ENCODE results near the gene ETV6. TPM values are rescaled to one million over a fixed set of nuclear protein-coding genes. Genes with fewer than 3 reads are reported as not detected.

ETV6 gene
- total RNA-seq, 3 donors from 2014 or later: 17.8 to 58.7 (median 45.2) TPM

DNA sequence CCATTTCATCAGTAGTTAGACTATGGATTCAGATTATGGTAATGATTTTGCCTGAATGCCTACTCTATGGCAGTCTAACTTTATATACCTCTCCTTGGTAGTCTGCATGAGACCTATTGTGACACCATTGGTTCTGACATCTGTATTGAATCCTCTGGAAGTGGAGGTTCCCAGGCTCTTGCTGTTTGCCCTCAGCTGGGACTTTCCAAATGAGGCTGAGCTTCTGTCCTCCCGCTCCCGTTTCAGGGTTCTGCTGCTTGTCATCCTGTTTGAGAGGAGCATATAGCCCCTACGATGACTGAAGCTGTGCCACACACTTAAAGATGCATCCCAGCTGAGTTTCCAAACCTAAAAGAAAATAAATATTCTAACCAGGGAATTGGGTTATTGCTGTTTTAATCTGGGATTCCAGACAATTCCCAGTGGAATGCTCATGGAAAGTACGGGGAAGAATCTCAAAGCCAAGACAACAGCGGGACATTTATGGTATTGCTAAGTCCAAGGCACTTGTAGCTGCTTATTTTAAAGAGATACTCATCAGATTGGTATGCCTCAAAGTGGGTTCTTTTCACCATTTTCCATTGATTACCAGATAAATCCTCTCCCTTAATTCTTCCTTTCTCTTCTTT lies 105.9 kb downstream of the ETV6 start:
- no peak overlapping the region for H3K4me3 ChIP-seq
- intact Hi-C loops (cut with DNase I; ENCODE audit: low total_unique reads): no loop called here
- peaks cover 0 to 5% of the 10 kb centered on the region in 2 donors for H3K4me1 ChIP-seq

DNA sequence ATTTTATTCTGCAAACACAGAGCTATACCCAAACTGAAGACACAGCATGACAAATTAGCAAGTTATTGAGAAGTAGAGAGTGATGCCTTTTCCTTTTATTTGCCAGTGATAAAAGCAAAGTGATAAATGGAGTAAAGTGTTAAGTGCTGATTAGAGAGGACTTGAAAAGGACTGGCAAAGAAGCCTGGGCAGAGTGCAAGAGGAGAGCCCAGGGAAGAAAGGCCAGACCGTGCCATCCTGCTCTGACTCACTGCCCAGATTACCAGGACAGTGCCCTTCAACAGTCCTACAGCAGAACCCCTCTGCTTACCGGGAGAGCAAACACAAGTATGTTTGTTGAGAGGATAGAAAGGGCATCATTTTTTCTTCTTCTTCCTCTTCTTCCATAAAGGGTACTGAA lies 106.5 kb downstream of the ETV6 start:
- Histone ChIP-seq H3K27ac (peak overlapping the region; percentile 33 to 56), H3K9me3 (no peaks in the 10 kb centered on the region), H3K36me3 (no peaks in the 10 kb centered on the region), H3K4me3 (no peak overlapping the region), H3K27me3 (no peaks in the 10 kb centered on the region), H3K4me1 (peaks cover 0 to 5% of the 10 kb centered on the region in 2 donors)
- intact Hi-C loops (cut with DNase I; ENCODE audit: low total_unique reads): no loop called here
- no peak for DNase-seq (ENCODE audit: low spot score in 2 of 2)
- TF ChIP-seq, protein P1, sequence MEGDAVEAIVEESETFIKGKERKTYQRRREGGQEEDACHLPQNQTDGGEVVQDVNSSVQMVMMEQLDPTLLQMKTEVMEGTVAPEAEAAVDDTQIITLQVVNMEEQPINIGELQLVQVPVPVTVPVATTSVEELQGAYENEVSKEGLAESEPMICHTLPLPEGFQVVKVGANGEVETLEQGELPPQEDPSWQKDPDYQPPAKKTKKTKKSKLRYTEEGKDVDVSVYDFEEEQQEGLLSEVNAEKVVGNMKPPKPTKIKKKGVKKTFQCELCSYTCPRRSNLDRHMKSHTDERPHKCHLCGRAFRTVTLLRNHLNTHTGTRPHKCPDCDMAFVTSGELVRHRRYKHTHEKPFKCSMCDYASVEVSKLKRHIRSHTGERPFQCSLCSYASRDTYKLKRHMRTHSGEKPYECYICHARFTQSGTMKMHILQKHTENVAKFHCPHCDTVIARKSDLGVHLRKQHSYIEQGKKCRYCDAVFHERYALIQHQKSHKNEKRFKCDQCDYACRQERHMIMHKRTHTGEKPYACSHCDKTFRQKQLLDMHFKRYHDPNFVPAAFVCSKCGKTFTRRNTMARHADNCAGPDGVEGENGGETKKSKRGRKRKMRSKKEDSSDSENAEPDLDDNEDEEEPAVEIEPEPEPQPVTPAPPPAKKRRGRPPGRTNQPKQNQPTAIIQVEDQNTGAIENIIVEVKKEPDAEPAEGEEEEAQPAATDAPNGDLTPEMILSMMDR (IDR thresholded peaks at IDR 0.05): no peak
- TF ChIP-seq POLR2A (IDR thresholded peaks at IDR 0.05): no peak
- TF ChIP-seq POLR2AphosphoS5 (IDR thresholded peaks at IDR 0.05): no peak

More for the DNA sequence above, 105.9 kb downstream of the ETV6 start:
- Histone ChIP-seq H3K9me3 (no peaks in the 10 kb centered on the region), H3K36me3 (no peaks in the 10 kb centered on the region), H3K27ac (peak overlapping the region; percentile 28 to 56), H3K27me3 (no peaks in the 10 kb centered on the region)
- no peak for DNase-seq (ENCODE audit: low spot score in 2 of 2)
- TF ChIP-seq POLR2AphosphoS5 (IDR thresholded peaks at IDR 0.05): no peak

DNA sequence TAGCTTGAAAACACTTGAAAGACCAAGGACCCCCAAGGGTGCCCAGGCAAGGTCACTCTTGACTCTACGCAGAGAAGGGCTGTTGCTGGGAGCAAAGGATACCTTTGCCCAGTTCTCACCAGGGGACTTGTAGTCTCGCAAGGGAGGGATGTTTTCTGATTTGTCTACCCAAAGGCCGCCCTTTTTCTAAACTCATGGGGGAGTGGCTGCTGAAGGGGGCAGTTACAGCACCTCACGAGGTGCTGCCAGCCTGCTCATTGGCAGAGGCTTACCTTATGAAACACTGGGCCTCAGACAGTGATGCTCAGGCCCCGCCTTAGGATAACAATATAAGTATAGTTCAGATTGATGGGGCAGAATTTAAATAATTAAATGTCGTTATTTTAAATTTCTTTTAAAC lies 107.0 kb downstream of the ETV6 start:
- Histone ChIP-seq H3K4me3 (no peak overlapping the region), H3K4me1 (peaks cover 0 to 5% of the 10 kb centered on the region in 2 donors), H3K27me3 (no peaks in the 10 kb centered on the region), H3K27ac (peak overlapping the region in 1 of 2 donors; percentile 56), H3K9me3 (no peaks in the 10 kb centered on the region), H3K36me3 (no peaks in the 10 kb centered on the region)
- TF ChIP-seq POLR2A (IDR thresholded peaks at IDR 0.05): no peak
- no peak for TF ChIP-seq POLR2AphosphoS5 (IDR thresholded peaks at IDR 0.05)
- TF ChIP-seq, protein P1 (IDR thresholded peaks at IDR 0.05): no peak
- DNase-seq (ENCODE audit: low spot score in 2 of 2): no peak
- intact Hi-C loops (cut with DNase I; ENCODE audit: low total_unique reads): no loop called here

GRCh38 chr12:11757095-11757494 lies 107.6 kb downstream of the ETV6 start:
- Histone ChIP-seq H3K36me3 (no peaks in the 10 kb centered on the region), H3K4me3 (no peak overlapping the region), H3K27ac (no peak overlapping the region), H3K4me1 (peaks cover 0 to 6% of the 10 kb centered on the region in 2 donors), H3K27me3 (no peaks in the 10 kb centered on the region), H3K9me3 (no peaks in the 10 kb centered on the region)
- no peak for DNase-seq (ENCODE audit: low spot score in 2 of 2)
- TF ChIP-seq, protein P1 (IDR thresholded peaks at IDR 0.05): no peak
- TF ChIP-seq POLR2A (IDR thresholded peaks at IDR 0.05) (no peak), POLR2AphosphoS5 (IDR thresholded peaks at IDR 0.05) (no peak)
- intact Hi-C loops (cut with DNase I; ENCODE audit: low total_unique reads): no loop called here

DNA sequence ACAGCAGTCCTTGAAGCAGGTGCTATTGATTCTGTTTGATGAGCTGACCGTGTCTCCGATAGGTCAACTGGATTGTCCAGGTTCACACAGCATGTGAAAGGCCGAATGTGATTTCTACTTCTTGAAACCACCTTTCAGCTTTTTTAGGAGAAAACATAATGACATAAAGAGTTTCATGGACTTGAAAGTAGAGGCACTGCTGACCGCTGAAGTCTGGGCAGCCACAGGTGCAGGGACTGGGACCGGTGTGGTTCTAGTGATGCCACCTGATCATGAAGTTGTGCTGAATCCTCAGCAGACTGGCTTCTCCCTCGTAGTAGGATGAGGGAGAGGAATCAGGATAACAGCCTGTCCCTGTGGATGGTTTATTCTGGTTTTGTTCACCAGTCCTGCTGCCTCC lies 108.1 kb downstream of the ETV6 start:
- Histone ChIP-seq H3K27me3 (no peaks in the 10 kb centered on the region), H3K36me3 (no peaks in the 10 kb centered on the region), H3K4me3 (no peak overlapping the region), H3K27ac (peak overlapping the region; percentile 69 to 71), H3K4me1 (peaks cover 0 to 10% of the 10 kb centered on the region in 2 donors), H3K9me3 (no peaks in the 10 kb centered on the region)
- intact Hi-C loops (cut with DNase I; ENCODE audit: low total_unique reads): no loop called here
- TF ChIP-seq POLR2AphosphoS5 (IDR thresholded peaks at IDR 0.05) (no peak), POLR2A (IDR thresholded peaks at IDR 0.05) (no peak)
- no peak for DNase-seq (ENCODE audit: low spot score in 2 of 2)

DNA sequence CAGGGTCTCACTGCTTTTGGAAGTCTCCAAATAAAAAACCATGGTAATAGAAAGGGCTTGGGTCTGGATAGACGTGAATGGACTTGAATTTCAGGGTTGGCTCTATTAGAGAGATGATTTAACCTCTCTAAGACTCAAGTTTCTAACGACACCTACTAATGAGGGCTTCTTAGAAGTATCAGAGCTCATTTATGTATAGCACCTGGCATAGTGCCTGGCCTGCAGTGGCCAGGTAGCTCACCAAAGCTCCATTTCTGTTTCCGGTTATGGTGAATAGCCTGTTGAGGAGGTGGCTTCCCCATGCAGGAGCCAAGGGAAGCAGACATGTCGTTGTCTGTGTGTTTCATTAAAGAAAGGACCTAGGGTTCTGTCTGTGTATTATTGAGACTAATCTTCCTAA lies 108.6 kb downstream of the ETV6 start:
- TF ChIP-seq, protein P1 (IDR thresholded peaks at IDR 0.05): no peak
- no peak for TF ChIP-seq POLR2A (IDR thresholded peaks at IDR 0.05)
- TF ChIP-seq POLR2AphosphoS5 (IDR thresholded peaks at IDR 0.05): no peak
- no peaks in the 10 kb centered on the region for H3K27me3 ChIP-seq
- peak overlapping the region; percentile 69 to 71 for H3K27ac ChIP-seq
- H3K4me3 ChIP-seq: no peak overlapping the region
- intact Hi-C loops (cut with DNase I; ENCODE audit: low total_unique reads): no loop called here
- H3K36me3 ChIP-seq: no peaks in the 10 kb centered on the region
- peaks cover 0 to 15% of the 10 kb centered on the region in 2 donors for H3K4me1 ChIP-seq
- no peak for DNase-seq (ENCODE audit: low spot score in 2 of 2)
- H3K9me3 ChIP-seq: no peaks in the 10 kb centered on the region
